ENCODE results near the gene AATF.

GRCh38 chr17:36922175-36922574 is 26.6 kb upstream of the AATF start:
- TF ChIP-seq POLR2A (IDR thresholded peaks at IDR 0.05) (no peak), CTCF (IDR thresholded peaks at IDR 0.05) (no peak)

All from Peyer's patch (tissue), 4 donors.